LHCN-M2 (cell line): ENCODE measurements around the gene FEM1C. TPM values are rescaled to one million over a fixed set of nuclear protein-coding genes. Genes with fewer than 3 reads are reported as not detected.
A peak's percentile ranks its signal among the peaks of the same experiment; 100 is the strongest.

Experiments used
- DNase-seq: peaks from one replicate; pipeline ENCODE4 v3.0.0-alpha.2; 2012; ENCODE audit warnings: low read depth
- total RNA-seq: library from RNA; depleted of rRNA; stranded (reverse); fragments of >200 nt; gene quantifications from 2 replicates; pipeline ENCODE4 v1.2.3, GENCODE V29; 2014

The FEM1C gene
- total RNA-seq, 1 experiment from 2014 or later, result 22.1 TPM

GRCh38 chr5:115558388-115558956 lies 13.9 kb upstream of the FEM1C start:
- DNase-seq, result peak; percentile 66

- DNase-seq, result no peak
Observed at GRCh38 chr5:115557667-115558387, 13.3 kb upstream of the FEM1C start.

DNA sequence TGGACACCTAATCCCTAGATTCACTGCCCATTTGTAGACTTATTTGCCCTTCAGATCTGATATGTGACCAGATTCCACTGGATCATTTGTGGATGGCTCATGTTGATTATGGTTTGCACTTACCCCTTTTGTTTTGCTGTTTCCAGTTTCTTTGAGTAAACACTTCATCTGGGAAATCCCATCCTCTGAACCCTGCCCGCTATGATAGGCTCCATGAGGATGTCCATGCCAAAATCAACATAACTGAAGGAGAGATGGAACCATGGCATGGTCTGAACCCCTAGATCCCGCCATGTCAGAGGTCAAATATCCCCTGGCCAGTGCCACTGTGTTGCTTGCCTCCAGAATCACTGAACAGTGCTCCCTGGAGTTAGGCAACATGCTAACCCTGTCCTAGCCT lies 11.7 kb upstream of the FEM1C start:
- DNase-seq, result no peak

- no peak for DNase-seq
Observed at GRCh38 chr5:115555084-115555633, 10.6 kb upstream of the FEM1C start.

GRCh38 chr5:115553082-115553481 lies 8.5 kb upstream of the FEM1C start:
- DNase-seq, result no peak

- no peak for DNase-seq
Observed at GRCh38 chr5:115551415-115551814, 6.8 kb upstream of the FEM1C start.

GRCh38 chr5:115549154-115549553 lies 4.6 kb upstream of the FEM1C start:
- peak; percentile 36 for DNase-seq

GRCh38 chr5:115548683-115549082 lies 4.1 kb upstream of the FEM1C start:
- DNase-seq, result no peak

GRCh38 chr5:115545351-115545882 lies 842 bp upstream of the FEM1C start:
- DNase-seq, result no peak

- DNase-seq, result peak; percentile 59
Observed at GRCh38 chr5:115544043-115544435, 536 bp downstream of the FEM1C start.

GRCh38 chr5:115543365-115544042 lies 1.1 kb downstream of the FEM1C start:
- peak; percentile 17 for DNase-seq

GRCh38 chr5:115542651-115543364 lies 1.8 kb downstream of the FEM1C start:
- no peak for DNase-seq

DNA sequence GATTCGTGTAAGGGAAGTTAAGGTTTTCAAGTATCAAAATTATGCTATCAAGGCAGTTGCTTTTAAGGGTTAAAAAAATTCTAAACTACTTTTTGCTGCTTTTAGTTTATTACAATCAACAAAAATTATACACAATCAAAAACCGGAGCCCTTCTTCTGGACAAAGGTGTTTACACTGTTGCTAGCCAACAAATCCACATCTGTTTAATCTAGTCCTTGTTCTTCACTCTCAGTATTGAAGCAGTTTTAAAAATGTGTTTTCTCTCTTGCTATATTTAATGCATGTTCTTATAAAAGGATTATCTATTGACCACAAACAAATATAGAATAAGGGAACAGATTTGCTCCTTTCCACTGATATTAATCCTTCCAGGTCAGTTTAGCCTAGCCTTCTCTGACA lies 2.5 kb downstream of the FEM1C start:
- peak; percentile 15 for DNase-seq

- peak; percentile 18 for DNase-seq
Observed at GRCh38 chr5:115541611-115542010, 3.0 kb downstream of the FEM1C start.

GRCh38 chr5:115535479-115536035 lies 9.0 kb downstream of the FEM1C start:
- DNase-seq, result no peak

DNA sequence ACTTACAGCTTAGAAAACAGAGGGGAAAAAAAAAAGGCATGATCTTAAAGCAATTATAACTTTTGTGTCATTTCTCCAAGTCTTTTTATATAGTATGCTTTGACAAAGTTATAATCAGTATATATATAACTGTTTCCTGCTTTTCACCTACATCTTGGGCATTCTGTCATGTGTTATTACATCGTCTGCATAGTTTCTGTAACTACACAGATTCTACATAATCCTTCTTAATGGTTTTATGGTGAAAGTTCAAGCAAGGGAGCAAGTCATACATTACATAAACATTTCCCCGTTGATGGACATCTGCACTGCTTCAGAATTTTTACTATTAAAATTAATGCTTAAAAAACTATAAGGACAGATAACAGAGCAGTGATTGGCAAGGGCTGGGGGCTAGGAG lies 12.1 kb downstream of the FEM1C start:
- DNase-seq, result no peak

- DNase-seq, result no peak
Observed at GRCh38 chr5:115531787-115532367, 12.7 kb downstream of the FEM1C start.

DNA sequence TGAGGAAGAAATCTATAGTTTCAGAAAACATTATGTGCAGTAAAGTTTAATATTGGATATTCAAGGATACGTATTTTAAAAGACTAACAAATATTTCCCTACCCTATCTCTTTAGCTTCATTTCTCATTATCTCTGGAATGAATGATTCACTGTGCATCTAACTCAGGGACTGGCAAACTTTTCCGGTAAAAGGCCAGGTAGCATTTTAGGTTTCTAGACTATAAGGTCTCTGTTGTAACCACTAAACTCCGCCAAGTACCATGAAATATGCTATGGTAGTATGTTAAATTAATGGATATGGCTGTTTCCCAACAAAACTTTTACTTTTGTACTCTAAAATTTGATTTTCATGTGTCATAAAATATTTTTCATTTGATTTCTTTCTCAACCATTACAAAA lies 13.2 kb downstream of the FEM1C start:
- no peak for DNase-seq

- DNase-seq, result peak; percentile 19
Observed at GRCh38 chr5:115530426-115530825, 14.1 kb downstream of the FEM1C start.

GRCh38 chr5:115526604-115527003 lies 18.0 kb downstream of the FEM1C start:
- no peak for DNase-seq
